Measurements from ENCODE around the gene DHX16.
A peak's percentile ranks its signal among the peaks of the same experiment; 100 is the strongest.

DHX16 gene

DNA sequence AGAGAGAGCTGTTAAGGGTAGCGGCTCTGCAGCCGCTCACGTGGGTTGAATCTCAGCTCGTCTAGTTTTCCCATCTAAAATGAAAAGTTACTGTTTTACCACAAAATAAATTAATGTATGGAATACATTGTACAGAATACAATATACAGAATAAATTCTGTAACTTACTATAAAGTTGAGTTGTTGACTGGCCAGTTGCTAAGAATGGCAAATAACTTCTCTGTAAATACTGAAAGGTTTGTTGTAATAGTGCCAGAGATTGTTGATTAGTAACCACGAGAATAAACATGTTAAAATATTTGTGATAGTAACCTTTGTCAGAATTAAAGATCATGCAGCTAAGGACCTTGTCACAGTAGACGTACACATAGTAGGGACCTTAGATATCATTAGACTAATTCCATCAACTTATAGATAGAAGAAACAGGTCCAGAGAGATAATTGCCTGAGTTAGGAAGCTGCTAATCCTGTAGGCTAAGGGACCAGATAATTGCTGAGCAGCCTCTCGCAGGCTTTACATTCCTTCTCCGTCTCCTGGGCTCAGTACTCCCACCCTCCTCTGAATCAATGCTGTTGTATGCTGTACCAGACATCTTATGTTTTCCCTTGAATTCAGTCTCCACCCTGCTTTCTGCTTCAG is 18.5 kb upstream of the DHX16 start:
- no peak for DNase-seq (ENCODE audit: low spot score)

- peak; percentile 84 for DNase-seq (ENCODE audit: low spot score)
Observed at GRCh38 chr6:30690403-30691207, 17.8 kb upstream of the DHX16 start, which contains the start of gene NRM. TSS of gene NRM (minus strand) at chr6:30690984. CDS start at chr6:30690974, 10 bp downstream.

DNA sequence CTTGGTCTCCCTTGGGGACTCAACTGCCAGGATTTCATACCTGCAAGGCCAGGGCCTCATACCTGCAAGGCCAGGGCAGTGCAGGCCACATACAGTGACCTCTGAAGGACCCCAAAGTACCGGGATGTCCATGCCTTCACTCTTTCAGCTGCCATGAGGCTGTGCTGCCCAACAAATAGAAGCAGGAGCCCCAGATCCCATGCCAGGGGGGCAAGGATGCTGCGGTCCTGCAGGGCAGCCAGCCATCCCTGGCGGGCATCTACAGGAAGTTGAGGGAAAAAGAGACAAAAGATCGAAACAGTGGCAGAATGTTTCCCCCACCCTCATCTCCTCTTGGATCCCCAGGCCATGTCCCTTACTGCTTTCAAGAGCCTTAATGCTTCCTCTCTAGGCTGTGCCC is 17.2 kb upstream of the DHX16 start:
- no peak for DNase-seq (ENCODE audit: low spot score)

DNA sequence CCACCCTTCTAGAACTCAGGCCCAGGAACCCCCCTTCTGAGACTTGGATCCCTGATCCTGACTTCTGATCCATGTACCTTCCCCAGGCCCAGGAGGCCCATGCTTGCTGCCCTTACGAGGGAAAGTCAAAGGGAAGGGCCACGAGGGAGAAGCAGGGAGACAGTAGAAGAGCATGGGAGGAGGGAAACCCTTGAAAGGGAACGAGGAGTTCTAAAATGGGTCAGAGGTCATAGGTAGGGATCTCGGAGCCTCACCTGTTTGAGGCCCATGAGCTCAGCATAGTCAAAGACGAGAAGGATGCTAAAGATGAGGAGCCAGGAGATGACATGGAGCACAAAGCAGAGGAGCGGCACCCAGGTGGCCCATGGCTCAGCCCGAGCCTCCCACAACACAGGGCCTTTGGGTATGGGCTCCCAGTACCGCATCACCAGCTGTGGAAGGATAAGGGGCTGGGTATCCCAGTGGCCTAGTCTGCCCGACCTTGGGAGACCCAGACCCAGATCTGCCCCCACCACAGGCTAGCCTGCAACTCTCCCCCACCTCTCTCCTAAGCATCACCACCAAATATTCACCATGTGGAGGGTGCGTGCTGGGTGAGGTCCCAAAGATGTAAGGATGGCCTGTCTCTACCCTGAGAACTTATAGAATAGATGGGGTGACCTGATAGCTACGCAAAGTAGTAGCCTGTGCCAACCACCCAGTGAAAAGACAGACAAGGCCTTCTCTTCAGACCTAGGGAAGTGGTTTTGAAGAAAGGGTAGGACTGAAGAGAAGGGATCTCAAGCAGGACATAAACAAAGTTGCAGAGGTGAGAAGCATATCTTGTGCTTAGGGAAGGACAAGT is 16.4 kb upstream of the DHX16 start:
- DNase-seq (ENCODE audit: low spot score) = no peak

DNA sequence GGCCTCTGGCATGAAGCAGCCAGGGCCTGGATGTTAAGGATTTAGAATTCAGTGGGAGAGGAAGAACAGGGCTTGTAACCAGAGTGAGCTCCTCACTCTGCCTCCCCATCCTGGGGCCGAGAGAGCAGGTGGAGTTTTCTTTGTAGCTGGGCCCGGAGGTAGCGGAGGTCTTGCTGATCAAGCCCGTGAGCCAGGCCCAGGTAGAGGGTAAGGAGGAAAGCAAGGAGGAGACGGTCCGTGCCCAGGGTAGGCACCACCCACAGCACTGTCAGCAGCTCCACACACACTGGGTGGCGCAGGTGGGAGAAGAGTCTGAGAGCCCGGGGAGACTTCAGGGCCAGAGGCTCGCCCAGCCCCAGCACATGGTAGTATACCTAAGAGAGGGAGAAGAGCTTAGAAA is 15.8 kb upstream of the DHX16 start:
- no peak for DNase-seq (ENCODE audit: low spot score)

DNA sequence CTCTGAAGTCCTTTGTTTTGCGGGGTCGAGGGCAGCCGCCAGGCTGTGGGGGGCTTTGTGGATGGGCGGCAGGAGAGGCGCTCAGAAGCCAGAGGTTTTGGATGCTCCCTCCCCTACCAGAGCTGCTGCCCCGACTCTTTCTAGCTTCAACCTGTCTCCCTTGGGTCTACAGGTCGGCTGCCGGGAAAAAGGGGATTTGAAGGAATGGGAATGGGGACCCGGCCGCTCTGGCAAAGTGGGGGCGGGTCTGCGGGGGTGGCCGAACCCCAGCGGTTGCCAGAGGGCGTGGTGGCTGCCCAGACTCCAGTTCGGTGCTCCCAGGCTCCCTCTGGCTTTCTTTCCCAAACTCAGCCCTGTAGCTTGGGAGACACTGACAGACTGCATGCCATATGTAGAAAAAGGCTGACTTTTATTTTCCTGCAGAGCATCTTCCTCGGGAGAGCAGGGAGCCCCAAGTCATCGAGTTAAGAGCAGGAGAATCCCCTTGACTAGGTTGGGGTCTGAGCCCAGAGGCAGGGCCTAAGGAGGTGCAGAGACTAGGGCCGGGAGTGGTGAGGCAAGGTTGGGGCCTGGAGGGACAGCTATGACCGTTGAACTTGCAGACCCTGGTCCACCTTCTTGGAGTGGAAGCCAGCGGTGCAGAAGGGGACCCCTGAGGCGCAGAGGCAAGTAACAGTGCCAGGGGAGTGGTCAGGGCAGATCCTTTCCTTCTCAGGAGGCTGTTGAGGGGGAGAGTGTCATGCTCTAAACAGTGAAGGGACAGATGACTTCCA is 15.0 kb upstream of the DHX16 start:
- no peak for DNase-seq (ENCODE audit: low spot score)

DNA sequence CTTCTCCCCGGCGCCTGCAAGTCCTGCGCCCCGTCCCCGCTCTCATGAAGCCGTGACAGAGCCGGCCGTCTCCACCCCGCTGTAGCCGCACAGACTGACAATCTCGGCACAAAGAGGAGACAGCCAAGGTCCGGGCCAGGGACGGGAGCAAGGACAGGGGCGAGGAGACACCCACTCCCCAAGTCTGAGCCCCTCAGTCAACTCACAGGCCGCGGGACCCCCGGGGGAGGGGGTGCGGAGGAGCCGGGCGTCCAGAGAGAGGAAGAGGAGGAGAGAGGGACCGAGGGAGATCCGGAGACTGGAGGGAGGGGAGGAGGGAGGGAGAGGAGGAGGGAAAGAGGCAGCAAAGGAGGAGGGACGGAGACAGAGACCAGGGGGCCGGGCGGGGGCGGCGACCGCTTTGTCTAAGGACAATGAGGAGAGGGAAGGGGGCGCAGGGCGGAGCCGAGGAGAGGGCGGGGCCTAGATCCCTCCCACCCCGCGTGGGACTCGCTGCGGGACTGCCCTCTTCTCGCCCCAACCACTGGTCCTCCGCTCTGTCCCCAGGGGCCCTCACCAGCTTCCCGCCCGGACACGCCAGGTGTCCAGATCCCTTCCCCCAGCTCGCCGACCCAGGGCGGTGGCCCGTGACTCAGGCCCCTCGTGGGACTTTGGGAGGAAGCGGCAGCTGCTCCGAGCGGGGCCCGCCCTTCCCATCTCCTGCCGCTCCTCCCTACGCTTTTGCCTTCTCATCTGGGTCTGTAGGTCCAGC is 14.3 kb upstream of the DHX16 start:
- DNase-seq (ENCODE audit: low spot score) = peak; percentile 50

- DNase-seq (ENCODE audit: low spot score) = peak; percentile 32
Observed at GRCh38 chr6:30686009-30686907, 13.5 kb upstream of the DHX16 start, which contains the start of gene PPP1R18. TSS of gene PPP1R18 (minus strand) at chr6:30686645. CDS start at chr6:30686018, 627 bp downstream.

DNA sequence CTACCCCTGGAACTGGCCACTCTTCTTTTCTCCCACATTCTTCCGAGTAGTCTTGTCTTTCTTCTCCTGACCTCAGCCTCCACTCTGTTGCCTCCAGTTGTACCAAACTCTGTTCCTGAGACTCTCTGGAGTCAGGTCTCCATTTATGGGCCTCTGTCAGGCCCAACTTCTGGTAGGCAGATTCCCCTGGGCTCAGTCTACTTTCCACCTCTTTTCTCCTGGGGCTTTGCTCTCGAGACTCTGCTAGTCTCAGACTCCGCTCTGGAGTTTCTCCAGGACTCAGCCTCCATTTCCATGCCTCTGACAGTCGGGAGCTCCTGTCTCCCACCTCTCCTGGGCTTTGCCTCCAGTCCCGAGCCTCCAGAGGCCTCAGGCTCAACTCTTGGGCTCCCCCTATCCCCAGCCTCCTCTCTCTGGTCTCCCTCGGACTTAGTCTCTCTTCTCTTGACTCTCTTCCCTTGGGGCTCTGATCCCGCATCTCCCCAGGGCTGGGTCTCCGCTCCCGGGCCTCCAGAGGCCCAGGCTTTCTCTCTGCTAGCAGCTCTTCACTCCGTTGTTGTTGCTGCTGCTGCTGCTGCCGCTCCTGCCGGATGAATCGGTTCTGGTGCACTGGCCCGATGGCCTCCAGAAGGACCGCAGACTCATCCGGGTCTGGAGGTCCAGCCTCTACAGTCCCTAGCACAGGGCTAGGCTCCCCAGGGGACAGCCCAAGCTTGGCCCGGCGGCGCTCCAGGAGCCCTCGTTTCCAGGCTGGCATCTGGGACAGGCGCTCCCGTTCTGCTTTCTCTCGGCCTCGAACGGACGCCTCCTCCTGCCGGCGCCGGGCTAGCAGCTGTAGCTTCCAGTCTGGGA is 12.6 kb upstream of the DHX16 start:
- DNase-seq (ENCODE audit: low spot score) = no peak

DNA sequence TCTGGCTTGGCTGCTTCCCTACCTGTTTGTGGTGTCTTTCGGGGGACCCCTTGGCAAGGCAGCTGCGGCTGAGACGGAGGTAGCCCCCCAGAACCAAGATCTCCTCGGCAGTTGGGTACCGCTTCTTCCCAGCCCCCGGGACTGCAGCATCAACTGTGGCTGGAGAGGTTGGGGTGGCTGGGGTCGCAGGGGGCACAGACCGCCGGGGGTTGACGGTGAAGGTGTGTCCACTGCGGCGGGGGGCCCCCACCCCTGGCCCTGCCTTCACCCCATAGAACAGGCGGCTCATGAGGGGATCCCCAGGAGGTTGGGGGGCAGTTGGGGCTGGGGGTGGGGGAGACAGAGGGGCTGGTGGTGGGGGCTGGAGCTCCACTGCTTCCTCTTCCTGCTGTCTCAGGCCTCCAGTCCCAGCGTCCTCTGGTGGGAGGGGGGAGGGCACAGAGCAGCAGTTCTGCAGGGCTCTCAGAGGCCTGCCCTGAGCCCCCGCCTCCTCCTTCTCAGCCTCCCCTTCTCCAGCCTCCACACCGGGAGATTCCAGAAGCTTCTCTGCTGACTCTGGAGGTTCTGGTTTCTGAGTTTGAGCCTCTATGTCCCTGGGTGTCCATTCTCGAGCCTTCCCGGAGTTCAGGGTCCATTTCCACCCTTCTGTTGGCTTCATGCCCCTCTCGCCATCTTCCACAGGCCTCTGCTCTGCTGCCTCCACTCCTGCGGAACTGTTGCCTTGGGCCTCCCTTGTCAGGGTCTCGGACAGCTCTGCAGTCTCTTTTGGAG is 11.8 kb upstream of the DHX16 start:
- DNase-seq (ENCODE audit: low spot score) = peak; percentile 32

GRCh38 chr6:30683980-30684338 is 11.2 kb upstream of the DHX16 start:
- no peak for DNase-seq (ENCODE audit: low spot score)

DNA sequence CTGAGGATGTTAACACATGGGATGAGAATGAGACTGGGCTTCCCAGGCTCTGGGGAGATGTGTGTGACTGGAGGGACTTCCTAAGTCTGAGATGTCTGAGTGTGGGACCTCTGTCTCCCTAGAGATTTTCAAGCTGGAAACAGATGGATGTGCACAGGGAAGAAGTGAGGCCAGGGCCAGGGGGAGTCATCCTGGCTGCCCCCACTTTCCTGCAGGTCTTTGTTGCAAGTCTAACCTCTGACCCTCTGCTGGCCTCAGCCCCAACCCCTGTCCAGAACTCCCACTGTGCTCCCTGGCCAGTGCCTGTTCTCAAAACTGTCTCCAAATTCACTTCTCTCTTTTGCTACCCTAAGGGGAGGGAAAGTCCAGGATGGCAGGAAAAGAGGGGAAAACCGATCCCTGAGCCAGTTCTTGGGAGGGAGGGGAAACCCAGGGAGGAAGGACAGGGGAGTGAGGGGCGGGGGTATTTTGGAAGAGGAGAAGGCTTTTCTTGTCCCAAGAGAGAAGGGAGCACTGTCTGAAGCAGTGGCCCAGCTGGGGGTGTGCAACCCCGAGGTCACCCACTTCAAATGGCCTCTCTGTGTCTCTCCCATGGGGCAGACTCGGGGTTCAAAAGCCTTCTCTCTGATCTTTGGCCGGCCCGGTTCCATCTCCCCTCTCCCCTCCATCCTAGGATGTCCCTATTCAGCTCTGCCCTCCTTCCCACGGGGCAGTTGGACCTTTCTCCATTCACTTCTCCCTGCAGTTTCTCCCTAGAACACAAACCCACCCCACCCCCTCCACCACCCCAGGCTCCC is 10.6 kb upstream of the DHX16 start:
- DNase-seq (ENCODE audit: low spot score) = peak; percentile 23

GRCh38 chr6:30682143-30683117 is 9.6 kb upstream of the DHX16 start:
- peak; percentile 76 for DNase-seq (ENCODE audit: low spot score)

GRCh38 chr6:30681766-30682142 is 8.9 kb upstream of the DHX16 start:
- no peak for DNase-seq (ENCODE audit: low spot score)

GRCh38 chr6:30679765-30680535 is 7.1 kb upstream of the DHX16 start:
- DNase-seq (ENCODE audit: low spot score) = no peak

Data from pons (tissue), 1 donor.